Measurements from ENCODE around the gene MITF.

- no peak for TF ChIP-seq CTCF (conservative IDR thresholded peaks at IDR 0.05 in 1 of 2, IDR thresholded peaks at IDR 0.05 in 1 of 2; ENCODE audit: extremely low read depth in 1 of 2, insufficient read depth in 1 of 2, low read depth in 1 of 2, low read length in 2 of 2)
- TF ChIP-seq EZH2 (IDR thresholded peaks at IDR 0.05; ENCODE audit: borderline replicate concordance, low read length) = no peak
These were observed 86.2 kb downstream of the MITF start for GRCh38 chr3:69825446-69825845.

Measured in mammary epithelial cell (primary cell).